Neural cell (in vitro differentiated cells): ENCODE results near the gene SLC50A1. TPM values are rescaled to one million over a fixed set of nuclear protein-coding genes. Genes with fewer than 3 reads are reported as not detected.
"Not testable (repeated sequence)": the region's sequence is repeated elsewhere in the genome, so short reads cannot be mapped to it uniquely, and the experiment has no call there.

Experiments used
- H2AFZ ChIP-seq: fragments of 200-600, 300-800 bp; sonication (generic), shearing (Covaris generic); 2 replicates; pipeline ENCODE4 v1.6.0; 2014; ENCODE audit warnings: low read depth, mild to moderate bottlenecking, antibody characterized with exemption, low read length, moderate library complexity
- H3F3A ChIP-seq: fragments of 200-600 bp; shearing (Covaris generic); 2 replicates; pipeline ENCODE4 v1.6.1; 2016; ENCODE audit warnings: mild to moderate bottlenecking, moderate library complexity, mixed read lengths, antibody characterized with exemption, low read length; ENCODE audit not compliant: insufficient read depth, poor library complexity, severe bottlenecking
- H3K27ac ChIP-seq: fragments of 200-600, 300-800 bp; sonication (generic), shearing (Covaris generic); 2 replicates; pipeline ENCODE4 v1.5.1; 2014; ENCODE audit warnings: mild to moderate bottlenecking, low read length, moderate library complexity
- H3K27me3 ChIP-seq: fragments of 300-800, 200-600 bp; sonication (generic), shearing (Covaris generic); 2 replicates; pipeline ENCODE4 v1.6.0; 2014; ENCODE audit warnings: mild to moderate bottlenecking, low read depth, low read length, moderate library complexity; ENCODE audit not compliant: insufficient read depth
- H3K36me3 ChIP-seq: fragments of 300-800, 200-600 bp; sonication (generic), shearing (Covaris generic); 2 replicates; pipeline ENCODE4 v1.5.1; 2014; ENCODE audit warnings: mild to moderate bottlenecking, antibody characterized with exemption, low read length, moderate library complexity; ENCODE audit not compliant: insufficient read depth
- H3K4me2 ChIP-seq: fragments of 300-800, 200-600 bp; sonication (generic), shearing (Covaris generic); 2 replicates; pipeline ENCODE4 v1.6.0; 2014; ENCODE audit warnings: mild to moderate bottlenecking, low read length
- H3K4me3 ChIP-seq: fragments of 300-800, 200-600 bp; sonication (generic), shearing (Covaris generic); 2 replicates; pipeline ENCODE4 v1.5.1; 2014; ENCODE audit warnings: mild to moderate bottlenecking, low read length, moderate library complexity
- H3K79me2 ChIP-seq: fragments of 200-600 bp; shearing (Covaris generic); replicated peaks from 2 replicates; pipeline ENCODE4 v1.6.0; 2014; ENCODE audit warnings: mild to moderate bottlenecking, low read length, moderate library complexity; ENCODE audit not compliant: insufficient read depth
- H3K9ac ChIP-seq: fragments of 300-800, 200-600 bp; sonication (generic), shearing (Covaris generic); 2 replicates; pipeline ENCODE4 v1.6.1; 2016; ENCODE audit warnings: mild to moderate bottlenecking, low read length, mixed read lengths
- H3K9me2 ChIP-seq: fragments of 200-600 bp; shearing (Covaris generic); 2 replicates; pipeline ENCODE4 v1.6.1; 2016; ENCODE audit warnings: mild to moderate bottlenecking, low read length, mixed read lengths; ENCODE audit not compliant: insufficient read depth
- H3K9me3 ChIP-seq: fragments of 200-600, 300-800 bp; sonication (generic), shearing (Covaris generic); 2 replicates; pipeline ENCODE4 v1.6.1; 2016; ENCODE audit warnings: mild to moderate bottlenecking, mixed run types, low read length, moderate library complexity, mixed read lengths
- H4K20me1 ChIP-seq: fragments of 200-600 bp; shearing (Covaris generic); 2 replicates; pipeline ENCODE4 v1.6.1; 2016; ENCODE audit warnings: mild to moderate bottlenecking, mixed run types; ENCODE audit not compliant: insufficient read depth
- CTCF ChIP-seq: fragments of 450-650 bp; IDR thresholded peaks from 2 replicates; pipeline ENCODE4 v1.5.1; 2014; ENCODE audit warnings: antibody characterized with exemption, mild to moderate bottlenecking, moderate library complexity; ENCODE audit not compliant: poor library complexity, severe bottlenecking
- EP300 ChIP-seq: fragments of 450-650 bp; conservative IDR thresholded peaks from 2 replicates; pipeline ENCODE4 v1.6.1; 2014; ENCODE audit warnings: antibody characterized with exemption, mild to moderate bottlenecking, moderate library complexity; ENCODE audit not compliant: poor library complexity, severe bottlenecking
- EZH2 ChIP-seq: fragments of 200-600, 300-800 bp; shearing (Covaris generic), sonication (generic); IDR thresholded peaks from 2 replicates; pipeline ENCODE4 v1.6.1; 2014; ENCODE audit warnings: antibody characterized with exemption, low read length, borderline replicate concordance, mild to moderate bottlenecking; ENCODE audit not compliant: insufficient read depth, poor library complexity, severe bottlenecking
- MXI1 ChIP-seq: fragments of 450-650 bp; conservative IDR thresholded peaks from 2 replicates; pipeline ENCODE4 v1.6.1; 2014; ENCODE audit warnings: antibody characterized with exemption, mild to moderate bottlenecking; ENCODE audit not compliant: poor library complexity, severe bottlenecking
- POLR2AphosphoS5 ChIP-seq: IDR thresholded peaks from 2 replicates; pipeline ENCODE4 v1.6.1; 2012
- RAD21 ChIP-seq: fragments of 450-650 bp; conservative IDR thresholded peaks from 2 replicates; pipeline ENCODE4 v1.6.1; 2014; ENCODE audit warnings: antibody characterized with exemption, mild to moderate bottlenecking, moderate library complexity
- SMC3 ChIP-seq: fragments of 450-650 bp; conservative IDR thresholded peaks from 2 replicates; pipeline ENCODE4 v1.6.1; 2014; ENCODE audit warnings: antibody characterized with exemption, mild to moderate bottlenecking, moderate library complexity; ENCODE audit not compliant: poor library complexity
- TAF1 ChIP-seq: IDR thresholded peaks from 2 replicates; pipeline ENCODE4 v1.6.1; 2012; ENCODE audit warnings: low read depth
- polyA plus RNA-seq: library from polyadenylated mRNA; depleted of rRNA; stranded (reverse); fragments of >200 nt; gene quantifications from 2 replicates; pipeline ENCODE4 v1.2.3, GENCODE V29; 2014
- TF ChIP-seq, protein P1 (sequence below): IDR thresholded peaks from 2 replicates; pipeline ENCODE4 v1.6.1; 2012; ENCODE audit warnings: borderline replicate concordance

The SLC50A1 gene
- polyA plus RNA-seq, 1 donor from 2014 or later, result 12.6 TPM

- no peak overlapping the region for H2AFZ ChIP-seq
- H3K27ac ChIP-seq, result no peak overlapping the region
- TF ChIP-seq POLR2AphosphoS5 (no peak), TAF1 (no peak), SMC3 (no peak), MXI1 (no peak), EZH2 (no peak), CTCF (no peak), RAD21 (no peak), EP300 (no peak)
- TF ChIP-seq, protein P1, sequence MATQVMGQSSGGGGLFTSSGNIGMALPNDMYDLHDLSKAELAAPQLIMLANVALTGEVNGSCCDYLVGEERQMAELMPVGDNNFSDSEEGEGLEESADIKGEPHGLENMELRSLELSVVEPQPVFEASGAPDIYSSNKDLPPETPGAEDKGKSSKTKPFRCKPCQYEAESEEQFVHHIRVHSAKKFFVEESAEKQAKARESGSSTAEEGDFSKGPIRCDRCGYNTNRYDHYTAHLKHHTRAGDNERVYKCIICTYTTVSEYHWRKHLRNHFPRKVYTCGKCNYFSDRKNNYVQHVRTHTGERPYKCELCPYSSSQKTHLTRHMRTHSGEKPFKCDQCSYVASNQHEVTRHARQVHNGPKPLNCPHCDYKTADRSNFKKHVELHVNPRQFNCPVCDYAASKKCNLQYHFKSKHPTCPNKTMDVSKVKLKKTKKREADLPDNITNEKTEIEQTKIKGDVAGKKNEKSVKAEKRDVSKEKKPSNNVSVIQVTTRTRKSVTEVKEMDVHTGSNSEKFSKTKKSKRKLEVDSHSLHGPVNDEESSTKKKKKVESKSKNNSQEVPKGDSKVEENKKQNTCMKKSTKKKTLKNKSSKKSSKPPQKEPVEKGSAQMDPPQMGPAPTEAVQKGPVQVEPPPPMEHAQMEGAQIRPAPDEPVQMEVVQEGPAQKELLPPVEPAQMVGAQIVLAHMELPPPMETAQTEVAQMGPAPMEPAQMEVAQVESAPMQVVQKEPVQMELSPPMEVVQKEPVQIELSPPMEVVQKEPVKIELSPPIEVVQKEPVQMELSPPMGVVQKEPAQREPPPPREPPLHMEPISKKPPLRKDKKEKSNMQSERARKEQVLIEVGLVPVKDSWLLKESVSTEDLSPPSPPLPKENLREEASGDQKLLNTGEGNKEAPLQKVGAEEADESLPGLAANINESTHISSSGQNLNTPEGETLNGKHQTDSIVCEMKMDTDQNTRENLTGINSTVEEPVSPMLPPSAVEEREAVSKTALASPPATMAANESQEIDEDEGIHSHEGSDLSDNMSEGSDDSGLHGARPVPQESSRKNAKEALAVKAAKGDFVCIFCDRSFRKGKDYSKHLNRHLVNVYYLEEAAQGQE, result no peak
- H3F3A ChIP-seq, result no peaks in the 10 kb centered on the region
- H3K9ac ChIP-seq, result no peak overlapping the region
- H3K9me3 ChIP-seq, result no peaks in the 10 kb centered on the region
- no peak overlapping the region for H3K4me3 ChIP-seq
- H3K79me2 ChIP-seq, result no peaks in the 10 kb centered on the region
- H3K9me2 ChIP-seq, result no peaks in the 10 kb centered on the region
- no peaks in the 10 kb centered on the region for H4K20me1 ChIP-seq
- no peaks in the 10 kb centered on the region for H3K36me3 ChIP-seq
- no peak overlapping the region for H3K4me2 ChIP-seq
- H3K27me3 ChIP-seq, result no peaks in the 10 kb centered on the region
These were observed 23.3 kb downstream of the SLC50A1 start for GRCh38 chr1:155158991-155159390.

DNA sequence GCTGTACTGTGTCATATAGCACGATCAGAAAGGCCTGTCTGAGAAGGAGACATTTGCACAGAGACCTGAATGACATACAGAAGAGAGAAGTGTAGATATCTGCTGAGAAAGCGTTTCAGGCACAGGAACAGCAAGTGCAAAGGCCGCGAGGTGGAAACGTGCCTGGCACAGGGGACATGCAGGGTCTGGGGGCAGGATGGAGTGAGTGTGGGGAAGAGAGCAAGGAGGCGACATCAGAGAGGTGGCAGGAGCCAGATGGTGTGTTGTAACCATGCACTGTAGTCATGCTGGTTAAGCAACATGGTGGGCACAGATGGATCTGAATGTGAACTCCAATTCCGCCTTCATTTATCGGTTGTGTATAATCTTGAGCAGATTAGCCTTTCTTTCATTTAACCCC, 24.5 kb downstream of the SLC50A1 start:
- TF ChIP-seq EP300, result no peak
- no peak for TF ChIP-seq POLR2AphosphoS5
- TF ChIP-seq TAF1, result no peak
- TF ChIP-seq RAD21, result no peak
- TF ChIP-seq EZH2, result no peak
- no peak for TF ChIP-seq SMC3
- no peak for TF ChIP-seq MXI1
- TF ChIP-seq, protein P1, result no peak
- TF ChIP-seq CTCF, result no peak
- Histone ChIP-seq H3K27me3 (no peaks in the 10 kb centered on the region), H2AFZ (no peak overlapping the region), H3K9ac (no peak overlapping the region), H3K36me3 (no peaks in the 10 kb centered on the region), H4K20me1 (no peaks in the 10 kb centered on the region), H3K79me2 (no peaks in the 10 kb centered on the region), H3K4me3 (no peak overlapping the region), H3K4me2 (no peak overlapping the region), H3F3A (no peaks in the 10 kb centered on the region), H3K9me2 (no peaks in the 10 kb centered on the region), H3K27ac (no peak overlapping the region), H3K9me3 (no peaks in the 10 kb centered on the region)

DNA sequence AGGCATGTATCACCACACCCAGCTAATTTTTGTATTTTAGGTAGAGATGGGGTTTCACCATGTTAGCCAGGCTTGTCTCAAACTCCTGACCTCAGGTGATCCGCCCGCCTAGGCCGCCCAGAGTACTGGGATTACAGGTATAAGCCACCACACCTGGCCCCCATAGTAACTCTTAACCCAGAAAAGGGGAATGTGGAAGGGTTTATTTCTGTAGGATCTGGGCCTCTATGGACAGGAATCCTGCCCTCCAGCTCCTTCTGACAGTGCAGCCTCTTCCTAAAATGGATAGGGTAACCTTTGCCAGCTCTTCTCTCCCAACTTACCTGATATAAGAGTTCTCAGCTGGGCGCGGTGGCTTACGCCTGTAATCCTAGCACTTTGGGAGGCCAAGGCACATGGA, 27.0 kb downstream of the SLC50A1 start:
- H3K79me2 ChIP-seq, H4K20me1 ChIP-seq, H2AFZ ChIP-seq, H3K4me3 ChIP-seq, H3K27ac ChIP-seq, H3K4me2 ChIP-seq, H3K27me3 ChIP-seq, H3K9ac ChIP-seq, H3K36me3 ChIP-seq, H3F3A ChIP-seq, H3K9me3 ChIP-seq, H3K9me2 ChIP-seq: not testable (repeated sequence)
